HepG2 (cell line): ENCODE measurements around the gene SINHCAF. TPM values are rescaled to one million over a fixed set of nuclear protein-coding genes. Genes with fewer than 3 reads are reported as not detected.

ENCODE experiments used
- ARNT2 ChIP-seq: sonication (generic); formaldehyde crosslinking; IDR thresholded peaks from 2 replicates; pipeline ENCODE4 v1.8.0; 2022; ENCODE audit warnings: mild to moderate bottlenecking, low read depth, missing genetic modification reagents, moderate library complexity
- ATF3 ChIP-seq: sonication (generic); formaldehyde crosslinking; IDR thresholded peaks from 2 replicates; pipeline ENCODE4 v1.4.0; 2020; ENCODE audit warnings: missing genetic modification reagents
- CREB1 ChIP-seq, 2 experiments: fragments of 450-650 bp in 1 of 2; IDR thresholded peaks; 2 replicates each; pipeline ENCODE4 v1.6.1; 2016 to 2017; ENCODE audit warnings: control low read depth in 1 of 2, mild to moderate bottlenecking in 1 of 2, missing compliant biosample characterization in 1 of 2, missing genetic modification characterization in 1 of 2
- GRHL1 ChIP-seq: sonication (generic); formaldehyde crosslinking; conservative IDR thresholded peaks from 2 replicates; pipeline ENCODE4 v1.8.0; 2022; ENCODE audit warnings: missing genetic modification reagents
- HNRNPLL ChIP-seq: fragments of 200-400 bp; formaldehyde crosslinking; IDR thresholded peaks from 2 replicates; pipeline ENCODE4 v1.6.1; 2017; ENCODE audit warnings: mild to moderate bottlenecking, low read depth, low read length; ENCODE audit not compliant: poor library complexity, severe bottlenecking
- KAT7 ChIP-seq: IDR thresholded peaks from 2 replicates; pipeline ENCODE4 v1.6.1; 2018; ENCODE audit warnings: borderline replicate concordance, missing compliant biosample characterization
- MTERF4 ChIP-seq: sonication (generic); formaldehyde crosslinking; IDR thresholded peaks from 2 replicates; pipeline ENCODE4 v1.8.0; 2023; ENCODE audit warnings: mild to moderate bottlenecking, missing genetic modification reagents
- NONO ChIP-seq, 2 experiments: fragments of 450-650 bp in 1 of 2; sonication (generic) in 1 of 2; formaldehyde crosslinking in 1 of 2; IDR thresholded peaks in 1 of 2; conservative IDR thresholded peaks in 1 of 2; 2 replicates each; pipeline versions ENCODE4 v1.6.1 to v1.8.0; 2017 to 2022; ENCODE audit warnings: mild to moderate bottlenecking in 1 of 2, missing genetic modification reagents in 1 of 2, moderate library complexity in 1 of 2
- PLRG1 ChIP-seq: fragments of 450-650 bp; conservative IDR thresholded peaks from 2 replicates; pipeline ENCODE4 v1.6.1; 2016
- SCMH1 ChIP-seq: sonication (generic); formaldehyde crosslinking; IDR thresholded peaks from 2 replicates; pipeline ENCODE4 v1.9.0; 2021; ENCODE audit warnings: missing genetic modification reagents, mild to moderate bottlenecking, borderline replicate concordance
- TFDP1 ChIP-seq: IDR thresholded peaks from 2 replicates; pipeline ENCODE4 v1.6.1; 2016; ENCODE audit warnings: missing compliant biosample characterization, missing genetic modification reagents, borderline replicate concordance
- ZBTB44 ChIP-seq: sonication (generic); formaldehyde crosslinking; IDR thresholded peaks from 2 replicates; pipeline ENCODE4 v1.4.0; 2020; ENCODE audit warnings: missing genetic modification reagents
- ZNF275 ChIP-seq: sonication (generic); formaldehyde crosslinking; IDR thresholded peaks from 2 replicates; pipeline ENCODE4 v1.8.0; 2022; ENCODE audit warnings: missing genetic modification reagents, mild to moderate bottlenecking, inconsistent platforms, borderline replicate concordance
- ZNF30 ChIP-seq: sonication (generic); formaldehyde crosslinking; IDR thresholded peaks from 2 replicates; pipeline ENCODE4 v1.5.0; 2020; ENCODE audit warnings: mild to moderate bottlenecking, missing genetic modification reagents
- ZNF75D ChIP-seq: sonication (generic); formaldehyde crosslinking; IDR thresholded peaks from 2 replicates; pipeline ENCODE4 v1.8.1; 2023; ENCODE audit warnings: missing genetic modification reagents, mild to moderate bottlenecking, borderline replicate concordance
- polyA plus RNA-seq, 8 experiments: library from polyadenylated mRNA; depleted of rRNA in 3 of 8; stranded (reverse) in 7 of 8; unstranded in 1 of 8; fragments of >200 nt; fragmentation: Illumina TruSeq in 4 of 8; extraction: Trizol in 4 of 8; gene quantifications; 2 replicates each; pipeline versions ENCODE4 v1.2.1 to v1.2.3, GENCODE V29; 2011 to 2016; ENCODE audit warnings: low read depth in 4 of 8, missing spikeins in 1 of 8, mixed read lengths in 1 of 8; ENCODE audit not compliant: insufficient read depth in 1 of 8
- total RNA-seq, 5 experiments: library from RNA; depleted of rRNA; stranded (reverse); fragments of >200 nt; fragmentation: Illumina TruSeq; extraction: Trizol; gene quantifications; 2 replicates each; pipeline ENCODE4 v1.2.3, GENCODE V29; 2016; ENCODE audit warnings: low read depth in 1 of 5
- TF ChIP-seq, protein P1 (sequence below): sonication (generic); formaldehyde crosslinking; IDR thresholded peaks from 2 replicates; pipeline ENCODE4 v1.9.0; 2021; ENCODE audit warnings: missing genetic modification reagents, mild to moderate bottlenecking, borderline replicate concordance
- TF ChIP-seq, protein P2 (sequence below): sonication (generic); formaldehyde crosslinking; IDR thresholded peaks from 2 replicates; pipeline ENCODE4 v1.4.0; 2020; ENCODE audit warnings: mild to moderate bottlenecking, missing genetic modification reagents

The SINHCAF gene
- total and polyA plus RNA-seq, 2 of the 13 experiments (the other 11 are each of a cell fraction or from before 2014, with no cell fraction given), result 54.6 to 97.8 TPM

DNA sequence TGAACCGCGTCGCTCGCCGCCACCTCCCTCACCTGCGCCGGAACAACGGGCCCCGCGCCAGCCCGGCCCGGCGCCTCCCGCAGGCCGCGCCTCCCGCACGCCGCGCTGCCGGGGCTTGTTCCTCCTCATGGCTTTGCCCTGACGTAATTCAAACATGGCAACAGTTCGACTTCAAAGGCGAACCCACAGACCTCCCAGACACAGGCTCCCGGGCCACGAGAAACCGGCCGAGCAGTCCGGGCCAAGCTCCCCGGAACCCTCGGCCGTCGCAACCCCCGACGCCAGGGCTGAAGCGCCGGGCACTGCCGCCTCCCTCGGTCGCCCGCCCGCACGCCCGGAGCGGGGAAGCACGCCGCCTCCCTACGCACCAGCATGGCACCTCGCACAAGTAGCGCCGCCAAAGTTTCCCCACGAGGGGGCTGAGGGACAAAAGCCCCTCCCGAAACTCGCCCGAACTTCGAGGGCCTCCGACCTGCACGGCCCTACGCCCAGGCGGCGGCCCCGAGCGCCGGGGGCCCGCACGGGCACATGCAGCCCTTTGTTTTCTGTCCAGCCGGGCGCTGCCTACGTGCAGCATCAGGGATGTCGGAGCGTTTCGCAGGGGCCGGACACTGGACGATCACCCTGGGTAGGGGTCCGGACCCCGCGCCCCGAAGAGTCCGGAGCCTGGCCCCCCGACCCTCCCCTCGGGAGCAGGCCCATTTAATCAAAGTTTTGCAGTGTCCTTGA lies 1.7 kb downstream of the SINHCAF start (continued):
- TF ChIP-seq ATF3 (0 out of 2 replicates have a peak, but pooled peaks have one; percentile 47), ZNF30 (0 out of 2 replicates have a peak, but pooled peaks have one; percentile 66), CREB1 (IDR thresholded peaks at IDR 0.05) (peak; percentile 21; the same call in 1 of the 2 replicates), CREB1 (CRISPR knock-in tag; IDR thresholded peaks at IDR 0.05) (no peak), GRHL1 (no peak), PLRG1 (no peak), MTERF4 (CRISPR knock-in tag) (peak; percentile 16; the same call in 1 of the 2 replicates), ZNF275 (0 out of 2 replicates have a peak, but pooled peaks have one; percentile 52), ZNF75D (CRISPR knock-in tag) (peak; percentile 68; the same call in 1 of the 2 replicates), ARNT2 (CRISPR knock-in tag) (peak; percentile 46; the same call in 1 of the 2 replicates), ZBTB44 (CRISPR knock-in tag) (peak; percentile 52; the same call in 1 of the 2 replicates), HNRNPLL (peak; percentile 57), KAT7 (peak; percentile 33; the same call in 1 of the 2 replicates), TFDP1 (CRISPR knock-in tag) (peak; percentile 40; the same call in 1 of the 2 replicates), NONO (IDR thresholded peaks at IDR 0.05) (no peak), NONO (CRISPR knock-in tag; conservative IDR thresholded peaks at IDR 0.05) (no peak), SCMH1 (CRISPR knock-in tag) (no peak)
- TF ChIP-seq, protein P1, sequence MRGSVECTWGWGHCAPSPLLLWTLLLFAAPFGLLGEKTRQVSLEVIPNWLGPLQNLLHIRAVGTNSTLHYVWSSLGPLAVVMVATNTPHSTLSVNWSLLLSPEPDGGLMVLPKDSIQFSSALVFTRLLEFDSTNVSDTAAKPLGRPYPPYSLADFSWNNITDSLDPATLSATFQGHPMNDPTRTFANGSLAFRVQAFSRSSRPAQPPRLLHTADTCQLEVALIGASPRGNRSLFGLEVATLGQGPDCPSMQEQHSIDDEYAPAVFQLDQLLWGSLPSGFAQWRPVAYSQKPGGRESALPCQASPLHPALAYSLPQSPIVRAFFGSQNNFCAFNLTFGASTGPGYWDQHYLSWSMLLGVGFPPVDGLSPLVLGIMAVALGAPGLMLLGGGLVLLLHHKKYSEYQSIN, result no peak
- TF ChIP-seq, protein P2, sequence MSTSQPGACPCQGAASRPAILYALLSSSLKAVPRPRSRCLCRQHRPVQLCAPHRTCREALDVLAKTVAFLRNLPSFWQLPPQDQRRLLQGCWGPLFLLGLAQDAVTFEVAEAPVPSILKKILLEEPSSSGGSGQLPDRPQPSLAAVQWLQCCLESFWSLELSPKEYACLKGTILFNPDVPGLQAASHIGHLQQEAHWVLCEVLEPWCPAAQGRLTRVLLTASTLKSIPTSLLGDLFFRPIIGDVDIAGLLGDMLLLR (CRISPR knock-in tag), result peak; percentile 50; the same call in 1 of the 2 replicates
